Inferior parietal cortex (tissue), 1 donor: ENCODE data around the gene ROCK2.
"Not testable (repeated sequence)": the region's sequence is repeated elsewhere in the genome, so short reads cannot be mapped to it uniquely, and the experiment has no call there.

Source experiments
- DNase-seq: peaks from one replicate; pipeline ENCODE4 v3.0.0-alpha.2; 2016; ENCODE audit errors: extremely low spot score

ROCK2 gene

GRCh38 chr2:11179899-11180298 lies 164.5 kb downstream of the ROCK2 start:
- no peak for DNase-seq

- no peak for DNase-seq
These were observed 165.2 kb downstream of the ROCK2 start for GRCh38 chr2:11179196-11179595.

DNA sequence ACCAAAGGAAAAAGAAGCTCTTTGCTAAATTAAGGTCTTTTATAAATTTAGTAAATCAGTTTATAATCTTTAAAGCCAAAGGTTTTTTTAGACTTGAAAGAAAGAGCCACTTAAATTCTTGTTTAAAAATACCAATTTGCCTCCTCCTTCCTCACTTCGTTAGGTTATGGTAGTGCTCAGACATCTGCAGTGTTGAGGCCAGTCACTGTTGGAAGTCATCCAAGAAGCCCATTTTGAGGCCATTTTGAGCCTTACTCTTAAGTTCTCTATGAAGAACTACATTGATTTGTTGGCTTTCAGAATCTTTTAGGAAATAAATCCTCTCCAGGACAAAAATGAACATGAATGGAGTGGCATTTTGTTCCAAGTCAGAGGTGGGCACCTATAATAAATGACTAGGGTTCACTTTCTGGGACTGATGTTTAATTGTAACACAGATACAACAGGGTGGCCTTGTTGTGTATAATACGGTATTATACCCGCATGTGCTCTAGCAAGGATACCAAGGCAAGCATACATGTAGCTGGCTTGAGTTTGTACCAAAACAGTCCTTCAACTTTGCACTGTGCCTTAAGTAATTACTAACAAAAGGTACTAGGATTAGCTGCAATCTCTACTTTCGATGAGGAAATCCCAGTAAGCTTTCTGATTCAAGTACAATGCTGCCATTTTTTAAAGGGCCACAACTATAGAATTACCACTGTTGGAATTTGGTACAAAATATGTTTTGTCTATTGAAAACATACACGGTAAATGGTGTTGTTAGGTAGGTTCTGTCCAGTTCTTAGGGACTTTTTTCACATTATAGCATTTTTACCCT lies 166.4 kb downstream of the ROCK2 start:
- peak; percentile 44 for DNase-seq

DNA sequence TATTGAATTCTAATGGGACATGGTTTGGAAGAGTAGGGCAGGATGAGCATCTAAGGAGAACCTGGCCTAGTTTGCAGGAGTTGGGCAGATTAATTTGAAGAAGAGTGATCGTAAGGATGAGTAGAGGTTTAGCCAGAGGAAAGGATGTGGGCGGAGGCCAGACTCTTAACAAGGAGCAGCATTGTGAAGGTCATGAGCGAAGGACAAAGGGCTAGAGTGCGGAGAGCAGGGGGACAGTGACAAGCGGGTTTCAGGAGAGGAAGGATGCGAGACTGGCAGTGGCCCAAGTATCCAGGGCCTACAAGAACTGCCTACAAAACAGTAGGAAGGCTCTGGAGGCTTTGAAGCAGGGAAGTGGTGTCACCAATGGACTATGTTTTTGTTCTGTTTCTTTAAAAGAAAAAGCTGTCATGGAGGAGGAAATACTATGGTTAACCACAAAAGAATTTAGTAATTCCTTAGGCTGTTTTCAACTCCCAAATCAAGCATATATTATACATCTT lies 169.1 kb downstream of the ROCK2 start:
- no peak for DNase-seq

DNA sequence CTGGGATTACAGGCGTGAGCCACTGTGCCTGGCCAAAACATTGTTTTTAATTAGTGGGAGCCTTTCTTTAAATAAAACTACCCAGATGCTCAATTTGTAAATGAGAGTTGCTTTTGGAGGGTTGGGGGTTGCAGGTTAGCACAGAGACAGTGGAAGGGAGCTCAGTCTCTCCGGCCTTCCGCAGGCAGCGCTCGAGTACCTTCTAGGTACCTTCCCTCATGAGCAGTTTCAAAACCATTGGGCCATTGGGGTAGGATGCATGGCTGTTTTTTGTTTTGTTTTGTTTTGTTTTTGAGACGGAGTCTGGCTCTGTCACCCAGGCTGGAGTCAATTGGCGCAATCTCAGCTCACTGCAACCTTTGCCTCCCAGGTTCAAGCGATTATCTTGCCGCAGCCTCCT lies 170.2 kb downstream of the ROCK2 start:
- no peak for DNase-seq

- DNase-seq, result no peak
These were observed 175.1 kb downstream of the ROCK2 start for GRCh38 chr2:11169333-11169732.

DNA sequence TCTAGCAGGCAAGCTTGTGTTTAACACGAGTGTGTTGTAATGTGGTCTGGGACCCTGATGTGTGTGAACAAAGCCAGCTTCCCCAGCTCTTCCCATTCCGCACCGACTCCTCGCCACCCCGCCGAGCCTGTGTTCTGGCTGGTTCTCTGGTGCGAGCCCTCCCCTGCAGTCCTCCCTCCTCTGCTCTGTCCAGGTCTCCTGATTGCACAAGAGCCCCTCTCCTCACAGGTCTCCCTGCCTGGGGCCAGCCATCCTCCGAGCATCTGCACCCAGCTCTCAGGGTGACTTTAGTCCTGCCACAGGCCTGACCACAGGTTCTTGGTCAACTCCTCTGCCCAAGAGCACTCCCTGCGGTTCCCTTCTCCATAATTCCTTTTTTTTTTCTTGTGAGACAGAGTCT lies 175.9 kb downstream of the ROCK2 start:
- DNase-seq, result no peak

GRCh38 chr2:11166476-11166875 lies 178.0 kb downstream of the ROCK2 start:
- DNase-seq, result no peak

- not testable (repeated sequence) for DNase-seq
These were observed 179.4 kb downstream of the ROCK2 start for GRCh38 chr2:11165046-11165445.

GRCh38 chr2:11163439-11164317 lies 180.8 kb downstream of the ROCK2 start:
- no peak for DNase-seq

DNA sequence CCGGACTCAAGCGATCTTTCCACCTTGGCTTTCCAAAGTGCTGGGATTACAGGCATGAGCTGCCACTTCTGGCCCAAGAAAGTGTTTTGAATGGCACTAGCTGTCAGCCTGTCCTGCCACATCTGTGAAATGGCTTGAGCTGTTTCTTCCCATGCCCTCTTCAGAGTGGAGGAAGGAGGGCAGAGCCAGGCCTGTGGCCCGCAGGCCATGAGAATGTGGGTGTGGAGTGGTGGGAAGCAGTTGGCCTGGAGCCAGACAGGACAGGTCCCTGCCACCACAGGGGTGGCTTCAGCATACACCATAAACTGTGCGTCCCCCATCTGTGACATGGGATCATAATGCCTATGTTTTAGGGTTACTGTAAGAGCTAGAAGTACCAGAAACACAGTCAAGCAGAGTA lies 182.7 kb downstream of the ROCK2 start:
- no peak for DNase-seq

DNA sequence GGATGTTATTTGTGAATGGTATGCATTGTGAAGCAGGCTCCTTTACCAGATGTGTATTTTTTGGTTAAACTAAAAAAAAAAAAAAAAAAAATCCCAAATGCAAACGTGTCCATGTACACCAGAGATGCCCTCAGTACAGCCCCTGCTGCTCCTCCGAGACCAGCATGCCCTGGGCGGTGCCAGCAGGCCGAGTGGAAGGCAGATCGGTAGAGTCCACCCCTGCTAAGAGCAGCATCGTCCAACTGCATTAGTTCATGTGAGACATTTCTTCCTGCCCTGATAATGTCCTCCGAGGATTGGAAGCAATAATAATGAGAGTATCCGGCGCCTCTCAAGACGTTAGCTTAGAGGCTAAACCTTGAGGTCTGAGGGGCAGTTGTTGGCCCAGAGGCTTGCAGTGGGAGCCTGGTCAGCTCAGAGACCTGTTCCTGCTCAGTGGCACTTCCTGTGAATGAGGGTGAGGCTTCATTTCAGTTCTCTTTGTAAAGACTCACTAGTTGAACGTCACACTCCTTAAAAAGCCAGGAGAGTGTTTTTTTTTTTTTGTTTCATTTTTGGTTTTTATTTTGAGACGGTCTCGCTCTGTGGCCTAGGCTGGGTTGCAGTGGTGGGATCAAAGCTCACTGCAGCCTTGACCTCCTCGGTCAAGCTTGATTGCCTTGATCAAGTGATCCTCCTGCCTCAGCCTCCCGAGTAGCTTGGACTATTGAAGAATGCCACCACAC lies 183.5 kb downstream of the ROCK2 start:
- no peak for DNase-seq

DNA sequence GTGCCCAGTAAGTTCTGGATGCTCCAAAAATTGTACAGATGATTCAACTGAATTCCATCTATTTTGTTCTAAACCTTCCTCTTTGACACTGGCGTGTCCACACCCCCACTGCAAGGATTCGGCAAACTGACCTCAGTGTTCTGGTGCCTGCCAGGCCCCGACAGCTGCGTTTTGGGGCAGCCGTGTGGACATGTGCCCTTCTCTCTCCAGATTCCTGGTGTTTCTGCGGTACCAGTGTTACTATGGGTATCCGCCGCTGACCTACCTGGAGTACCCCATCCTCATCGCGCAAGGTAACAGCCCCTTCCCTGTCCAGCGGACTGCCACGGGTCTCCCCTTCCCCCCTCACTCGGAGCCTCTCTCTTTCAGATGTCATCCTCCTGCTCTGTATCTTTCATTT lies 184.2 kb downstream of the ROCK2 start:
- DNase-seq, result no peak

DNA sequence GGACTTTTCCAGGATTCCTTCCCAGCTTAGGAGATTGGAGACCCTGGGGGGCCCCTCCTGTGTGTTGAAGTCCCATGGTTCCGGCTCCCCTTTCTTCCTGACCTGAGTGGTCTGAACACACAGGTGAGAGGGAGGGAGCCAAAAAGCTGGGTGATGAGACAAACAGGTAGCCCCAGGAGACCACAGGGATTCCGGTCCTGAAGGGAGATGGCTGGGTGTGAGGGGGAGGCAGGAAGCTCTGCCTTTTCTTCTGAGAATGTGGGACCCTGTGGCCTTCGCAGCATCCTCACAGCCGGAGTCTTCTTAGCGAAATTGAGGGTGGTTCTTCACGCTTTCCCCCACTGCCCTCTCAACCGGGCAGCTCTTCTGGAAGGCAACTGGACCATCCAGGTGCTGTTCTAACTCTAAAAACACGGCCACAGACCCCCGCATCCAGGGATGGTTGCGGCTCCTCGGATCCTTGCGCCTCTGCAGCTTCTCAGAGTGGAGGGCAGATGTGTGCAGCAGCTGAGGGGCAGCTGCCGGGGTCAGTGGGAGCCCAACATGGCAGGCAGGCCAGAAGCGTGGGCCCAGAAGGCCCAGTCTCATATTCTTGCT lies 184.8 kb downstream of the ROCK2 start:
- DNase-seq, result no peak

- DNase-seq, result no peak
These were observed 185.4 kb downstream of the ROCK2 start for GRCh38 chr2:11158916-11159573.

DNA sequence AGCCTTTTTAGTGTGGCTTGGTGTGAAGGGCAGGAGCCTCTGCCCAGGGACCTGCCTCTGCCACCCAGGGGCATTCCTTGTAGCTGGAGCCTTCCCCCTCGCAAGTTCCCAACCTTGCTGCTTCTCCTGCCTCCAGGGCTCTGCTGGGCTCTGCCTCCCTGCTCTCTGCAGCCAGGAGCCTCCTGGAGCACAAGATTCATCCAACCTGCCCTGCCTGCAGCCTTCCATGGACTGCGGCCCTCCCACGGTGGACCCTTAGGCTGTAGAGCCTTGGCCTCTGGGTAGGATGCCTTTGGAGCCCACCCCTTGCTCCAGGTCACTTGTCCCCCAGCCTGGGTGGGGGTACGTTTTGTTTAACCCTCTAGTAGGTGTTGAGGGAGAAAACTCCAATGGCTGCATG lies 186.7 kb downstream of the ROCK2 start:
- no peak for DNase-seq

- DNase-seq, result no peak
These were observed 187.1 kb downstream of the ROCK2 start for GRCh38 chr2:11157296-11157695.

- no peak for DNase-seq
These were observed 187.9 kb downstream of the ROCK2 start for GRCh38 chr2:11156396-11157075.

DNA sequence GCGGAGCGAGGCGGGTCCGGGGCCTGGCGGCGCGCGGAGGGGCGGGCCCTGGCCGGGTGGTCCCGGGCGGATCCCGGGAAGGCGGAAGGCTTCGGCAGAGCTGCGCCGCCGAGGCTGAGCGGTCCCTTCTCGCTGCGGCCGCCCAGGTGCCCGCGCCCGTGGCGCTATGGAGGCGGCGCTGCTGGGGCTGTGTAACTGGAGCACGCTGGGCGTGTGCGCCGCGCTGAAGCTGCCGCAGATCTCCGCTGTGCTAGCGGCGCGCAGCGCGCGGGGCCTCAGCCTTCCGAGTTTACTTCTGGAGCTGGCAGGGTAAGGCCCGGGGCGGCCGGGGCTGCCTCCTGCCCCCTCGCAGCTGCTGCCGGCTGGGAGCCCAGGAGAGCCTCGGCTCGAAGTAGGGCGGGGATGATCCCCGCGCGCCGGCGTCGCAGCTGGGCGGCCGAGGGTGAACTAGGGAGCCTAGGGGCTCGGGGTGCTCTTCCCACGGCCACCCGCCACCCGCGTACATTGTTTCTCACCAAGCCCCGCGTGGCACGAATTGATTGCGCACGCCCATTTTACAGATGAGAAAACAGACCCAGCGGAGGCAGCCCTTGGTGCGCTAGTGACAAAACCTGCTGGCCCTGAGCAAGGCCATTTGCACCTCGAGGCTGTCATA lies 188.9 kb downstream of the ROCK2 start, which contains the start of gene SLC66A3:
Gene SLC66A3 (plus strand): TSS at position 87 of the 655 bp plus-strand sequence. CDS start 80 bp downstream, at position 167.
- peak; percentile 65 for DNase-seq

GRCh38 chr2:11154923-11155380 lies 189.5 kb downstream of the ROCK2 start:
- peak; percentile 62 for DNase-seq
